22Rv1 (cell line): ENCODE measurements around the gene TP73.

Experiments
- CTCF ChIP-seq: fragments of 450-650 bp; IDR thresholded peaks from 2 replicates; pipeline ENCODE4 v1.5.1; 2017; ENCODE audit warnings: mild to moderate bottlenecking
- ZFX ChIP-seq: fragments of 450-650 bp; IDR thresholded peaks from 2 replicates; pipeline ENCODE4 v1.6.1; 2017; ENCODE audit warnings: antibody characterized with exemption, borderline replicate concordance

GRCh38 chr1:3779265-3779911, 127.1 kb downstream of the TP73 start:
- TF ChIP-seq CTCF = no peak
- TF ChIP-seq ZFX = no peak
